Measurements from ENCODE around the gene TSPAN18. TPM values are rescaled to one million over a fixed set of nuclear protein-coding genes. Genes with fewer than 3 reads are reported as not detected.
A peak's percentile ranks its signal among the peaks of the same experiment; 100 is the strongest.

TSPAN18 gene
- total RNA-seq, 2 donors from 2014 or later = 3.1 to 10.8 TPM

DNA sequence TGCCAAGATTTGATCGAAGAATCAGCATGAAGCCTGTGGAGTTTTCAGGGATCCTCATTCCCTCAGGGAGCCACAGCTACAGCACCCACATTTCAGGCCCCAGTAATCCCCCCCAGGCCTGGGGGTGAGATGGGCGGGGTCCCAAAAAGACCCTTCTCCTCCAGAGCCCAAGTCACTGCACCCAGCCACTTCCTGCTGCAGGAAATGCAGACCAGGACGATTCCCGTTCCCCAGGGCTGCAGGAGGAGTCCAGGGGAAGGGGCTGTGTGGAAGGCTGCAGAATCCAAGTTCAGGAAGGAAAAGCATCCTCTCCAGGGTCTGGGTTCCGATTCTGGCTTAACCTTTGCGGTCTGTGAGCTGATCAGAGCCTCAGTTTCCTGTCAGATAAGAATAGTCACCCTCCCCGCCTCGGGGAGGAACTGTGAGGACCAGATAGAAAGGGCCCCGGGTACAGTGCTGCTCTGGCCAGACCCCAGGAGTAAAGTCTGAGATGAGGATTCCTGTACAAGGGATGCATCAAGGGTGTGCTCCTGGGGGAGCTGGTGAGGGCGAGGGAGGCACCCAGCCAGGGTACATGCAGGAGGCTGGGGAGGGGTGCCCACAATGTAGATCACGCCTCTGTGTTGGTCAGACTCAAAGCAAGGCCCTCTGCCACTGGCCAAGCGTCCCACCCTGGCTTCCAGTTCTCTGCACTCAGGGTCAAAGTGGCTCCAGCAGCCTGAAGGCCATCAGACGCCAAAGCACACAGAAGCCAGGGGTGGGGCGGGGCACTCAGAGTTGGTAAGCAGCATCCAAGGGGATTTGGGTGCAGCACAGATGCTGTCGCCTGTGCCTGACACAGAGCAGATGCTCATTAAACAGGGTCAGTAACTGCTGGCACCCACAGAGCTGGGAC lies 254.0 kb downstream of the TSPAN18 start:
- ATAC-seq = no peak
- intact Hi-C loops (cut with DNase I, micrococcal nuclease) = no loop called here
- peak; percentile 56 to 60 for DNase-seq

Other genes starting within 250 kb of the TSPAN18 start
- 10 to 100 TPM; 30.0 to 36.1 TPM for gene CD82, start 161.3 kb upstream of the TSPAN18 start, total RNA-seq
- gene TP53I11, start 223.9 kb downstream of the TSPAN18 start, total RNA-seq = 10 to 100 TPM; 69.8 to 91.7 TPM

Data from left colon (tissue), 2 donors.